Measurements from ENCODE around the gene LPIN1. TPM values are rescaled to one million over a fixed set of nuclear protein-coding genes. Genes with fewer than 3 reads are reported as not detected.

The LPIN1 gene
- total RNA-seq, 2 experiments from 2014 or later: 115 to 128 TPM

DNA sequence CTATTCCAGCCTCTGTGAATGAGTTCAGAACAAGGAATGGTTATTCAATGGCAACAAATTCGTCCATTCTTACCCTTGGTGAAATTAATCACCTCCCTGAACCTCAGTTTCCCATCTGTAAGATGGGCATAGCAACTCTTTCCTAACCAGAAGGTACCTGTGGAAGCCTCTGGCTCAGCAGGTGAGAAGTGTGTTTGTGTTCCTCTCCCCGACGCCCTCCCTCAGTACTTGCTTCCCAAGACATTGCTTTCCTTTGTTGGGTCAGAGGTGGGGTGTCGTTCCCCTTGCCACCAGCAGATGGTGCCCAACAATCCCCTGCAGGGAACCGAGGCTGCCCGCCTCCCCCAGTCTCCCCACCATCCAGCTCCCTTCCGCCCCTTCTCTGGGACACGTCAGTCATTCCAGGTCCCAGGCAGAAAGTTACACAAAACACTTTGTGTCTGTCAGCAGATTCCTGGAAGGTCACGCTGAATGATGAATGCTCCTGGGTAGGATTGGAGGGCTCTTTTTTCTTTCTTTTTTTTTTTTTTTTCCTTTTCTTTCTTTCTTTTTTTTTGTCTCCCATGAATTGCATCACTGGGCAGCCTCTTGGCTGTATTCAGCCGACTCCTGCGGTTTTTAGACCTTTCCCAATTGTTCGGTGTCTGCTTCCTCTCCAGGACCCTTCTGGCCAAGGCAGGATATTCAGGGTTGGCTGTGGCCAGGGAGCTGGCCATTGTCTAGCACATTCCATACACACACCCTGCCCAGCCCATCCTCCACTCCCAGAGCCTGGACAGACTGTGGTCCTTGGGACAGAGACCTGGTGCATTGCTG is 117.3 kb downstream of the LPIN1 start:
- H3K27ac Mint-ChIP-seq: no peak overlapping the region
- Histone ChIP-seq H3K27me3 (ENCODE audit: control insufficient read depth in 1 of 2, insufficient read depth in 2 of 2, low read length in 2 of 2) (no peaks in the 10 kb centered on the region), H3K9me3 (ENCODE audit: control insufficient read depth in 1 of 2, insufficient read depth in 1 of 2, low read length in 2 of 2) (peaks cover 0 to 5% of the 10 kb centered on the region in 2 experiments), H3K27ac (ENCODE audit: low read depth in 1 of 2, low read length in 2 of 2) (no peak overlapping the region), H3K4me3 (ENCODE audit: low read length) (peak overlapping the region; percentile 24), H3K4me1 (ENCODE audit: insufficient read depth, low read length) (peaks cover 15% of the 10 kb centered on the region), H3K36me3 (ENCODE audit: insufficient read depth, low read length) (no peaks in the 10 kb centered on the region)
- ATAC-seq (ENCODE audit: poor library complexity): peak; percentile 83
- H3K27me3 Mint-ChIP-seq: no peaks in the 10 kb centered on the region
- DNase-seq: peak; percentile 50 to 86 (median 58)
- intact Hi-C loops (cut with DNase I, micrococcal nuclease): loop anchor here (1.0 to 5.0 kb wide), 7 partner anchors 463 to 1144 kb away; partner anchors contain the start of gene TRIB2 (in 2 of the 2)
- TF ChIP-seq, protein P1, sequence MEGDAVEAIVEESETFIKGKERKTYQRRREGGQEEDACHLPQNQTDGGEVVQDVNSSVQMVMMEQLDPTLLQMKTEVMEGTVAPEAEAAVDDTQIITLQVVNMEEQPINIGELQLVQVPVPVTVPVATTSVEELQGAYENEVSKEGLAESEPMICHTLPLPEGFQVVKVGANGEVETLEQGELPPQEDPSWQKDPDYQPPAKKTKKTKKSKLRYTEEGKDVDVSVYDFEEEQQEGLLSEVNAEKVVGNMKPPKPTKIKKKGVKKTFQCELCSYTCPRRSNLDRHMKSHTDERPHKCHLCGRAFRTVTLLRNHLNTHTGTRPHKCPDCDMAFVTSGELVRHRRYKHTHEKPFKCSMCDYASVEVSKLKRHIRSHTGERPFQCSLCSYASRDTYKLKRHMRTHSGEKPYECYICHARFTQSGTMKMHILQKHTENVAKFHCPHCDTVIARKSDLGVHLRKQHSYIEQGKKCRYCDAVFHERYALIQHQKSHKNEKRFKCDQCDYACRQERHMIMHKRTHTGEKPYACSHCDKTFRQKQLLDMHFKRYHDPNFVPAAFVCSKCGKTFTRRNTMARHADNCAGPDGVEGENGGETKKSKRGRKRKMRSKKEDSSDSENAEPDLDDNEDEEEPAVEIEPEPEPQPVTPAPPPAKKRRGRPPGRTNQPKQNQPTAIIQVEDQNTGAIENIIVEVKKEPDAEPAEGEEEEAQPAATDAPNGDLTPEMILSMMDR (IDR thresholded peaks at IDR 0.05): peak; percentile 97
- peaks cover 2% of the 10 kb centered on the region for H3K9me3 Mint-ChIP-seq
- H3K4me3 Mint-ChIP-seq: peak overlapping the region; percentile 18
- peaks cover 18% of the 10 kb centered on the region for H3K4me1 Mint-ChIP-seq (ENCODE audit: low read depth)
- H3K36me3 Mint-ChIP-seq (ENCODE audit: low read depth): no peaks in the 10 kb centered on the region
- ChIA-PET CTCF (interaction anchor here (0.6 to 1.7 kb wide), 6 partner anchors 35 to 1143 kb away, joined by 3 to 6 read pairs (median 3); no protein-coding TSS in a partner anchor), POLR2A (interaction anchor here (0.6 to 2.4 kb wide), 6 partner anchors 182 to 1068 kb away, joined by 3 to 17 read pairs (median 3); partner anchors contain the start of gene TRIB2)

DNA sequence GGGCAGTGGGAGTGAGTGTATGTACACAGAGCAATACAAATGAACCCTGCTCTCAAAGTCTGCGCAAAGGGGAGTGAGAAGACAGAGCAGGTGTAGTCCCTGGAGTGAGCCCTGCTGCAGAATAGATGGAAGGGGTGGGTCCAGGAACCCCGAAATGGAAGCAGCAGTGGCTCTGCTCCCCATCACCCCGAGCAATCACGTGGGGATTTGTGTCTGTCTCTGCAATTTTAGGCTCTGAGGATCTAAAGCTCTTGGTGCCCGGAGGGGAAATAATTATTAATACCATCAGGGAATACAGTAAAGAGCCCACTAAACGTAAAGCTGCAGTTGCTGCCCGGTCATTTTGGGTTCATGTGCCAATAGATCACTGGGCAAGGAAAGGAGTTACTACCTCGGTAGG is 118.3 kb downstream of the LPIN1 start:
- intact Hi-C loops (cut with DNase I, micrococcal nuclease): loop anchor here in 1 of 2 experiments (2.0 to 5.0 kb wide), 2 partner anchors 553 to 1064 kb away; no protein-coding TSS in a partner anchor
- Mint-ChIP-seq H3K4me3 (no peak overlapping the region), H3K9me3 (no peaks in the 10 kb centered on the region), H3K27me3 (no peaks in the 10 kb centered on the region), H3K4me1 (ENCODE audit: low read depth) (peaks cover 18% of the 10 kb centered on the region), H3K27ac (no peak overlapping the region), H3K36me3 (ENCODE audit: low read depth) (no peaks in the 10 kb centered on the region)
- Histone ChIP-seq H3K27me3 (ENCODE audit: control insufficient read depth in 1 of 2, insufficient read depth in 2 of 2, low read length in 2 of 2) (no peaks in the 10 kb centered on the region), H3K4me3 (ENCODE audit: low read length) (no peak overlapping the region), H3K36me3 (ENCODE audit: insufficient read depth, low read length) (no peaks in the 10 kb centered on the region), H3K9me3 (ENCODE audit: control insufficient read depth in 1 of 2, insufficient read depth in 1 of 2, low read length in 2 of 2) (no peaks in the 10 kb centered on the region), H3K27ac (ENCODE audit: low read depth in 1 of 2, low read length in 2 of 2) (no peak overlapping the region), H3K4me1 (ENCODE audit: insufficient read depth, low read length) (peaks cover 15% of the 10 kb centered on the region)
- TF ChIP-seq, protein P1 (IDR thresholded peaks at IDR 0.05): no peak
- no peak for ATAC-seq (ENCODE audit: poor library complexity)
- ChIA-PET CTCF (interaction anchor here (1.0 kb wide), 1 partner anchor 1066 kb away, joined by 3 read pairs; no protein-coding TSS in a partner anchor), POLR2A (interaction anchor here (0.9 to 2.4 kb wide), 3 partner anchors 852 to 1067 kb away, joined by 3 to 17 read pairs (median 4); partner anchors contain the start of gene TRIB2)
- no peak for DNase-seq

DNA sequence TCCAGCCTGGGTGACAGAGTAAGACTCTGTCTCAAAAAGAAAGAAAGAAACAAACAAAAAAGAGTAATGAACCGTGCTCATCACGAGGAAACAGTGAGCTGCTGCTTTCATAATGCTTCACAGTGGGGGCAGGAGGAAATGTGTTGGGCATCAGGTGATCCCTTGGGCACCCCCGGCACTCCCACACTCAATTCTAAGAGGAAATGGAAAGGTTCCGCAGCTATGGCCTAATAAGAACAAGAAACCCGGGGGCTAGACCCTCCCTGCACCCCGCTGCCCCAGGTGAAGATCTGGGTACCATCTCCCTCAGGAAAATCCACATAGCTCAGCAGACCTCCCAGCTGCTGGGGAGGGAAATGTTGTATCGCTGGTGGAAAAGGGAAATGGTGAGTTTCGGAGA is 118.9 kb downstream of the LPIN1 start:
- H3K27me3 Mint-ChIP-seq: no peaks in the 10 kb centered on the region
- intact Hi-C loops (cut with DNase I, micrococcal nuclease): loop anchor here in 1 of 2 experiments (2.0 kb wide), 1 partner anchor 1063 kb away; no protein-coding TSS in a partner anchor
- no peak for DNase-seq
- no peak overlapping the region for H3K4me3 Mint-ChIP-seq
- Histone ChIP-seq H3K36me3 (ENCODE audit: insufficient read depth, low read length) (no peaks in the 10 kb centered on the region), H3K4me1 (ENCODE audit: insufficient read depth, low read length) (peaks cover 15% of the 10 kb centered on the region), H3K4me3 (ENCODE audit: low read length) (no peak overlapping the region), H3K9me3 (ENCODE audit: control insufficient read depth in 1 of 2, insufficient read depth in 1 of 2, low read length in 2 of 2) (no peaks in the 10 kb centered on the region), H3K27me3 (ENCODE audit: control insufficient read depth in 1 of 2, insufficient read depth in 2 of 2, low read length in 2 of 2) (no peaks in the 10 kb centered on the region), H3K27ac (ENCODE audit: low read depth in 1 of 2, low read length in 2 of 2) (no peak overlapping the region)
- POLR2A ChIA-PET: interaction anchor here (1.4 kb wide), 1 partner anchor 852 kb away, joined by 4 read pairs; the partner anchor contains the start of gene TRIB2
- ATAC-seq (ENCODE audit: poor library complexity): no peak
- no peak overlapping the region for H3K27ac Mint-ChIP-seq
- no peaks in the 10 kb centered on the region for H3K9me3 Mint-ChIP-seq
- CTCF ChIA-PET: interaction anchor here (1.0 kb wide), 1 partner anchor 1066 kb away, joined by 3 read pairs; no protein-coding TSS in a partner anchor
- no peaks in the 10 kb centered on the region for H3K36me3 Mint-ChIP-seq (ENCODE audit: low read depth)
- TF ChIP-seq, protein P1 (IDR thresholded peaks at IDR 0.05): no peak
- H3K4me1 Mint-ChIP-seq (ENCODE audit: low read depth): peaks cover 18% of the 10 kb centered on the region

Data from CD4-positive, alpha-beta T cell (primary cell).